Adrenal gland (tissue), 12 donors: ENCODE measurements around the gene GK. TPM values are rescaled to one million over a fixed set of nuclear protein-coding genes. Genes with fewer than 3 reads are reported as not detected.

Source experiments
- DNase-seq, 7 donors: peaks; one replicate each; pipeline ENCODE4 v3.0.0-alpha.2; 2019 to 2020
- H3K27ac ChIP-seq, 5 donors: fragments of 200-600 bp; sonication (generic) in 4 of 5; 1 replicate in 3 of 5; 2 replicates in 2 of 5; pipeline versions ENCODE4 v1.5.1 to v1.8.0; 2016 to 2020; ENCODE audit warnings: mild to moderate bottlenecking in 1 of 5
- H3K27me3 ChIP-seq: fragments of 200-600 bp; 2 replicates; pipeline ENCODE4 v1.8.0; 2021
- H3K36me3 ChIP-seq, 2 donors: fragments of 200-600 bp; replicated peaks in 1 of 2; 1 replicate in 1 of 2; 2 replicates in 1 of 2; pipeline versions ENCODE4 v1.5.1 to v1.8.0; 2018 to 2022
- H3K4me1 ChIP-seq, 2 donors: fragments of 200-600 bp; replicated peaks in 1 of 2; 1 replicate in 1 of 2; 2 replicates in 1 of 2; pipeline versions ENCODE4 v1.5.1 to v1.8.0; 2018 to 2021
- H3K4me3 ChIP-seq, 4 donors: fragments of 200-600 bp; sonication (generic) in 3 of 4; one replicate each; pipeline ENCODE4 v1.5.1; 2016 to 2018
- H3K9me3 ChIP-seq, 3 donors: fragments of 200-600 bp; sonication (generic) in 1 of 3; replicated peaks in 1 of 3; 1 replicate in 2 of 3; 2 replicates in 1 of 3; pipeline versions ENCODE4 v1.5.1 to v1.8.0; 2016 to 2021
- CTCF ChIP-seq, 6 experiments: fragments of 450-650 bp in 4 of 6; fragments of 200-600 bp in 2 of 6; sonication (generic) in 1 of 6; IDR thresholded peaks; 1 replicate in 5 of 6; 2 replicates in 1 of 6; pipeline versions ENCODE4 v1.5.1 to v1.8.0; 2016 to 2021; ENCODE audit warnings: antibody characterized with exemption in 6 of 6, mild to moderate bottlenecking in 2 of 6, moderate library complexity in 1 of 6
- POLR2A ChIP-seq, 2 donors: fragments of 450-650 bp; IDR thresholded peaks; one replicate each; pipeline ENCODE4 v1.6.1; 2017; ENCODE audit warnings: antibody characterized with exemption in 2 of 2, mild to moderate bottlenecking in 2 of 2, moderate library complexity in 1 of 2
- WGBS, 4 donors: extraction: QIAGEN DNeasy Blood & Tissue Kit in 2 of 4; methylation state at CpG; one replicate each; pipeline versions ENCODE4 v1.1.5 to v1.1.7; 2013 to 2017; 5-methylcytosine and 5-hydroxymethylcytosine counted together
- intact Hi-C, 2 donors: fragments of 100-400 bp; cut with DNase I; formaldehyde crosslinking; loops; one replicate each; pipeline versions ENCODE4 v1.14.1 to v1.15.0; 2022 to 2023
- polyA plus RNA-seq, 3 donors: library from polyadenylated mRNA; stranded (reverse); fragments of 200-250 nt in 2 of 3; fragments of 350-450 nt in 1 of 3; fragmentation: Illumina TruSeq in 1 of 3; extraction: RNeasy Lipid Tissue Mini Kit (QIAGEN cat#74804) in 1 of 3; gene quantifications; one replicate each; pipeline ENCODE4 v1.2.3, GENCODE V29; 2013 to 2014
- total RNA-seq, 9 donors: library from RNA; depleted of rRNA in 4 of 9; stranded (reverse); fragments of >200 nt in 4 of 9; fragments of 120-200 nt in 1 of 9; fragmentation: NEBNext Ultra II Directional in 1 of 9; extraction: Animal tissue kit (Norgen Biotek cat#: 25700) in 1 of 9; gene quantifications; one replicate each; pipeline versions ENCODE4 v1.1.0 to v1.2.4, GENCODE V29; 2013 to 2023
- donor health status: healthy with polysubstance abuse.
- donor health status: Bipolar disorder and iron deficiency.
- donor health status: DM: yes; HTN: yes; CAD: no.
- donor health status: DM: no; HTN: no; CAD: no.
- donor health status: DM: no; HTN: no; CAD: no.
- donor health status: DM: yes; HTN: yes; CAD: no.

GK gene
- total and polyA plus RNA-seq, 12 donors: 6.1 to 169 (median 10.1) TPM

DNA sequence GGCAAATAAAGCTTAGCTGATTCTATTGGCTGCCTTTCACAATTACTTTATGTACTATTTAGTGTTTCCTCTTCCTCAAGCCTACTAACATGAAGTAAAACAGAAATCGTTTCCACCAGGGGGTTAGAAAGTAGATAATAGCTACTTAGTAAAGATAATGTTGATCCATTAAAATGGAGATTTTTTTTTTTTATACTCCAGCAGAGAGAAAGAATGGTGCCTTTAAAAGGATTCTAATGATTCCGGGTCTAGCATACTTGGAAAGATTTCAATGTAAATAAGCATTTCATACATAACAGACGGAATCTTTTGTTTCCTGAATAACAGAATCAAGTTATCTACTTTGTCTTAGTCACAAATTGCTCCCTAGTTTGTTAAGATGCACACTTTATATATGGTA lies 37.1 kb downstream of the GK start:
- Histone ChIP-seq H3K4me1 (no peaks in the 10 kb centered on the region), H3K36me3 (no peaks in the 10 kb centered on the region), H3K4me3 (no peak overlapping the region), H3K9me3 (no peaks in the 10 kb centered on the region), H3K27me3 (no peaks in the 10 kb centered on the region), H3K27ac (no peak overlapping the region)
- whole genome bisulfite sequencing, 4 donors: 42 to 62% (median 46%) methylated on average over 3 of the region's 3 CpGs
- intact Hi-C loops: no loop called here
- TF ChIP-seq CTCF (IDR thresholded peaks at IDR 0.05) (no peak), POLR2A (IDR thresholded peaks at IDR 0.05) (no peak)
- DNase-seq: no peak

DNA sequence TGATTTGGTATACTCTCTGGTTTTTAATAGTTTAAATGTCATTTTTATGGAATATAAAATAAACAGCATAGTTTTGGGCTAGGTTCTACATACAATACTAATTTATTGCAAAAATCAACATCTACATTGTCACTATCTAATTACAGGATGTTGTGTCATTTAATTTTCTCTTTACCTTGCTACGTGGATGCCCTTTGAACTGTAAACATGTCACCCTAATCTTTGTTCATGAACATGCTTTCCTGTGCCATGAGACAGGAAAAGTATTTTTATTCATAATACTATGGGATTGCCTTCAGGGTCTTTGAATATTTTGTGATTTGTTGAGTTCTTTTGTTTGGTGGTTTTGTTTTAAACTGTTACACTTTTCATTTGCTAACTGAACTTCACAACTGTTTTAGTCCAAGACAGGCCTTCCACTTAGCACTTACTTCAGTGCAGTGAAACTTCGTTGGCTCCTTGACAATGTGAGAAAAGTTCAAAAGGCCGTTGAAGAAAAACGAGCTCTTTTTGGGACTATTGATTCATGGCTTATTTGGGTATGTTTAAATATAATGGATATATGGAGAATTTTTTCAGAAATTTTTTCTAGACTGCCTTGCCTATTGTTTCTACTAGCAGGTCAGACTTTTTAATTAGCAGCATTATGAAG lies 40.9 kb downstream of the GK start:
- DNase-seq: no peak
- TF ChIP-seq CTCF (IDR thresholded peaks at IDR 0.05): no peak
- TF ChIP-seq POLR2A (IDR thresholded peaks at IDR 0.05): no peak
- intact Hi-C loops: no loop called here
- WGBS, 4 donors: 58 to 77% (median 69%) methylated on average over 4 of the region's 4 CpGs
- no peaks in the 10 kb centered on the region for H3K4me1 ChIP-seq
- H3K9me3 ChIP-seq: no peaks in the 10 kb centered on the region
- no peaks in the 10 kb centered on the region for H3K36me3 ChIP-seq
- no peak overlapping the region for H3K4me3 ChIP-seq
- no peaks in the 10 kb centered on the region for H3K27me3 ChIP-seq
- H3K27ac ChIP-seq: no peak overlapping the region

DNA sequence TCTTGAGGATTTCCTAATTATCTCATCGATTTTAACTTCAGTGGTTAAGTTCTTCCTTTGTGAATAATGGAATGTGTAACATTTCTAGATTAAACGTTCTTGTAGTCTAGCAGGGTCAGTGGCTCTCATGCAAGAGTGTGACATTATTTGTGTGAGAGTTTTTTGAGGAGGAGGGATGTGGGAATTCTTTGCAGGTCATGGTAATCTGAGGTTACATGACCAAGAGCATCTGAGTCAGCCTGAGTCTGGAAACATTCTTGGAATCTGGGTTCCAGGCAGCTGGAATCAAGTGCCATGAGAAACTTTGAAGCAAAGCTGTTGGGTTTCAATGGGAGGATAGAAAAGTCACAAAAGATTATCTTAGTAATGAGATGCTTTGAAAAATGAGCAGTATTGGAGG lies 49.5 kb downstream of the GK start:
- H3K27ac ChIP-seq: no peak overlapping the region
- WGBS, 4 donors: 49 to 81% (median 57%) methylated on average over 2 of the region's 2 CpGs
- no peaks in the 10 kb centered on the region for H3K9me3 ChIP-seq
- H3K36me3 ChIP-seq: no peaks in the 10 kb centered on the region
- intact Hi-C loops: no loop called here
- no peaks in the 10 kb centered on the region for H3K27me3 ChIP-seq
- H3K4me1 ChIP-seq: no peaks in the 10 kb centered on the region
- no peak overlapping the region for H3K4me3 ChIP-seq
- TF ChIP-seq POLR2A (IDR thresholded peaks at IDR 0.05) (no peak), CTCF (IDR thresholded peaks at IDR 0.05) (no peak)
- DNase-seq: no peak

DNA sequence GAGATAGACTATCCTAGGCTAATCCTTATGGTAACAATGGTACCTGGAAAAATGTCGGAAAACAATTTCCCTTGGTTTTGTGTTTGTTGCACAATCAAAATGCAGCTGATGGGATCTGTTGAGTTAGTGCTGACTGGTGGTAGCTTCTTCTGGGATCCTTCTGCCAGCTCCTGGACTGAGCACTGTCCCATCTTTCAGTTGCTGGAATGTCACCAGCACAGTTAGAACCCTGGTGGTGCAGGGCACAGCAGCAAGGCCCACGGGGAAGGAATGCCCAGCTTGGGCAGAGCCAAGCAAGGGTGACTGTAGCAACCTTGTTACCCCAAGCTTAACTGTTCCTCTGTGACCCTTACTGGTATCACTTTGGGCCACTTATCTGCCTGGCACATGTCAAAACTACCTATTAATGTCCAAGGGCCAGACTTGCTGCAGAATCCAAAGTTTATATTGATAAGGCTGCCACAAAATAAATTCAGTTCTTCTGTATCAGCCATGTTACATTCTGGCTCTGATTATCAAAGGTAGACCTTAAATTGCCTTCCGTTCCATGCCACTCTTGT lies 53.1 kb downstream of the GK start:
- no peak for DNase-seq
- H3K27ac ChIP-seq: no peak overlapping the region
- no peaks in the 10 kb centered on the region for H3K27me3 ChIP-seq
- H3K4me3 ChIP-seq: no peak overlapping the region
- TF ChIP-seq POLR2A (IDR thresholded peaks at IDR 0.05): no peak
- no peak for TF ChIP-seq CTCF (IDR thresholded peaks at IDR 0.05)
- H3K4me1 ChIP-seq: no peaks in the 10 kb centered on the region
- 86 to 99% (median 95%) methylated on average over 2 to 3 of the region's 3 CpGs for WGBS, 4 donors
- no peaks in the 10 kb centered on the region for H3K36me3 ChIP-seq
- intact Hi-C loops: no loop called here
- H3K9me3 ChIP-seq: no peaks in the 10 kb centered on the region
